ENCODE results near the gene WDPCP. TPM values are rescaled to one million over a fixed set of nuclear protein-coding genes. Genes with fewer than 3 reads are reported as not detected.

The WDPCP gene
- total and polyA plus RNA-seq, 5 donors: 3.8 to 17.3 (median 14.0) TPM

DNA sequence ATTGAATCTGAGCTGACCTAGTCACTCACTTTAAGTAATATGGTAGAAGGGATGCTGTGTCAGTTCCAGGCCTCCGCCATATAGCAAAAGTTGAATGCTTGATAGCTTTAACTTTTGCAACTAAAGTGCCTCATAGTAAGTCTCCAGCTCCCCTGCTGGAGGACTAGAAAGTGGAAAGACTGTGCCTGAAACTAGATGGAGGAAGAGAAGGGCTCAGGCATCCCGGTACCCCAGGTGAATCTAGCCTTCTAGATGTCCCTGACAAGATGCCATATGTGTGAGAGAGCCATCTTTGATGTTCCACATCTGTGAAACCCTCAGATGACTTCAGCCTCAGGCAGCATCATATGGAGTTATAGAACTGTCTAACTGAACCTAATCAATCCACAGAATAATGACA lies 516.6 kb downstream of the WDPCP start:
- Histone ChIP-seq H3K4me3 (ENCODE audit: low read length) (no peak overlapping the region), H3K27ac (ENCODE audit: low read length) (no peak overlapping the region), H3K27me3 (ENCODE audit: control insufficient read depth, insufficient read depth) (peaks cover 6% of the 10 kb centered on the region), H3K9me3 (ENCODE audit: control insufficient read depth, low read length) (no peaks in the 10 kb centered on the region), H3K4me1 (ENCODE audit: control insufficient read depth, insufficient read depth, low read length) (no peaks in the 10 kb centered on the region)
- ATAC-seq: no peak
- intact Hi-C loops (cut with DNase I): no loop called here
- no peak for DNase-seq
- 80% methylated on average over 2 of the region's 2 CpGs for WGBS

Other genes starting within 250 kb of the WDPCP start
- 1,000 to 10,000 TPM in 3 of 4 donors, 100 to 1,000 TPM in 1; 965 to 1,163 (median 1,063) TPM for gene MDH1, start 486 bp upstream of the WDPCP start, total RNA-seq
- 1,828 TPM for gene MDH1, start 486 bp upstream of the WDPCP start, polyA plus RNA-seq